Measurements from ENCODE around the gene SLC25A15.

DNA sequence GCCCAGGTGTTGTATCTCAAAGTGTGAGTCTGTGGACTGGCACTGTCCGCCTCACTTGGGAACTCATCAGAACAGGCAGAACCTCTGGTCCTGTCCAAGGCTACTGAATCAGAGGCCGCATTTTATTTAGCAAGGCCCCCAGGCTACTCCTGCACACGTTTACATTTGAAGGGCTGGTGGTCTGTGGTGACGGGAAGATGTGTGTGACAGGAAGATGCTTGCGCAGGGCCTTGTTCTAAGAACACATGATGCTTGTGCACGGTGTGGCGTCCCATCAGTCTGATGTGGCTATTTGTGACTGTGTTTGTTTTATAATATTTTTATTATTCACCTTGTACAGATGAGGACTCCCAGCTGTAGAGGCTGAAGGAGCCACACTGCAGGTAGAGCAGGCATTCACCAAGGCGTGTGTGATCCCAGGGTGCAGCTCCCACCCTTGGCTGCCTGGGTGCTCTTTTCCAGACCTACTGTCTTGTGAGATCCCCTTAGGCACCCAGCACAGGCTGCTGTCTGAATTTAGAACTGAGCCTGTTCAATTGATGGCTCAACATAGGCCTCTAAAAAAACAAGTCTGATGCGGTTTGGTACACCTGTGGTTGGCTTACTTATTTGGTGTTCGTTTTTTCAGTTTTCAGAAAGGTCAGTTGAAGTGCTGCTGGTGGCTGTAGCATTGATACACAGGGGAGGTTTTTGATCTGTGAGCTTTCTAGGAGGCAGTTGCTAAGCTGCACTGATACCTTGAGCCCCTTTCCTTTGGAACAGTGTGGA, 3.1 kb downstream of the SLC25A15 start:
- TF ChIP-seq, protein P1, sequence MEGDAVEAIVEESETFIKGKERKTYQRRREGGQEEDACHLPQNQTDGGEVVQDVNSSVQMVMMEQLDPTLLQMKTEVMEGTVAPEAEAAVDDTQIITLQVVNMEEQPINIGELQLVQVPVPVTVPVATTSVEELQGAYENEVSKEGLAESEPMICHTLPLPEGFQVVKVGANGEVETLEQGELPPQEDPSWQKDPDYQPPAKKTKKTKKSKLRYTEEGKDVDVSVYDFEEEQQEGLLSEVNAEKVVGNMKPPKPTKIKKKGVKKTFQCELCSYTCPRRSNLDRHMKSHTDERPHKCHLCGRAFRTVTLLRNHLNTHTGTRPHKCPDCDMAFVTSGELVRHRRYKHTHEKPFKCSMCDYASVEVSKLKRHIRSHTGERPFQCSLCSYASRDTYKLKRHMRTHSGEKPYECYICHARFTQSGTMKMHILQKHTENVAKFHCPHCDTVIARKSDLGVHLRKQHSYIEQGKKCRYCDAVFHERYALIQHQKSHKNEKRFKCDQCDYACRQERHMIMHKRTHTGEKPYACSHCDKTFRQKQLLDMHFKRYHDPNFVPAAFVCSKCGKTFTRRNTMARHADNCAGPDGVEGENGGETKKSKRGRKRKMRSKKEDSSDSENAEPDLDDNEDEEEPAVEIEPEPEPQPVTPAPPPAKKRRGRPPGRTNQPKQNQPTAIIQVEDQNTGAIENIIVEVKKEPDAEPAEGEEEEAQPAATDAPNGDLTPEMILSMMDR (IDR thresholded peaks at IDR 0.05; ENCODE audit: low read depth, low read length): no peak
- TF ChIP-seq EZH2phosphoT487 (IDR thresholded peaks at IDR 0.05; ENCODE audit: low read depth): no peak

Measured in OCI-LY3 (cell line).